Inflammatory macrophage (primary cell): ENCODE results near the gene TUBA1A.
"Not testable (repeated sequence)": the region's sequence is repeated elsewhere in the genome, so short reads cannot be mapped to it uniquely, and the experiment has no call there.

ENCODE experiments used
- DNase-seq, 2 donors: peaks; one replicate each; pipeline ENCODE4 v3.0.0-alpha.2; 2020 to 2022

Gene TUBA1A

GRCh38 chr12:49146406-49146805 lies 42.5 kb downstream of the TUBA1A start:
- DNase-seq: no peak

GRCh38 chr12:49144384-49144783 lies 44.5 kb downstream of the TUBA1A start:
- no peak for DNase-seq

- DNase-seq: no peak
Measured at GRCh38 chr12:49138999-49139398, 49.9 kb downstream of the TUBA1A start.

GRCh38 chr12:49138587-49138986 lies 50.3 kb downstream of the TUBA1A start:
- DNase-seq: no peak

- DNase-seq: no peak
Measured at GRCh38 chr12:49137476-49137875, 51.4 kb downstream of the TUBA1A start.

- not testable (repeated sequence) for DNase-seq
Measured at GRCh38 chr12:49136997-49137396, 51.9 kb downstream of the TUBA1A start.
